Body of pancreas (tissue), 4 donors: ENCODE measurements around the gene P4HA3. TPM values are rescaled to one million over a fixed set of nuclear protein-coding genes. Genes with fewer than 3 reads are reported as not detected.
A peak's percentile ranks its signal among the peaks of the same experiment; 100 is the strongest.
"Not testable (repeated sequence)": the region's sequence is repeated elsewhere in the genome, so short reads cannot be mapped to it uniquely, and the experiment has no call there.

Experiments used
- ATAC-seq: fragments of 150-250 bp; one replicate; pipeline ENCODE4 v1.9.1; 2016
- DNase-seq, 4 donors: peaks; one replicate each; pipeline ENCODE4 v3.0.0-alpha.2; 2019
- H3K27ac ChIP-seq, 4 donors: fragments of 200-600 bp; sonication (generic); 1 replicate in 3 of 4; 2 replicates in 1 of 4; pipeline versions ENCODE4 v1.5.1 to v1.6.1; 2016 to 2019; ENCODE audit warnings: mild to moderate bottlenecking in 1 of 4, mixed read lengths in 1 of 4, moderate library complexity in 1 of 4
- H3K27me3 ChIP-seq, 2 donors: fragments of 200-600 bp; sonication (generic); one replicate each; pipeline ENCODE4 v1.6.0; 2016; ENCODE audit warnings: mild to moderate bottlenecking in 1 of 2
- H3K36me3 ChIP-seq, 2 donors: fragments of 200-600 bp; sonication (generic); replicated peaks in 1 of 2; 2 replicates each; pipeline ENCODE4 v1.5.1; 2016; ENCODE audit warnings: low read depth in 2 of 2; ENCODE audit not compliant: insufficient read depth in 1 of 2
- H3K4me1 ChIP-seq: fragments of 200-600 bp; sonication (generic); one replicate; pipeline ENCODE4 v1.6.0; 2016
- H3K4me3 ChIP-seq, 2 donors: fragments of 200-600 bp; sonication (generic); 1 replicate in 1 of 2; 2 replicates in 1 of 2; pipeline ENCODE4 v1.5.1; 2016 to 2019
- H3K9me3 ChIP-seq, 3 donors: fragments of 200-600 bp; sonication (generic); 1 replicate in 2 of 3; 2 replicates in 1 of 3; pipeline ENCODE4 v1.5.1; 2016
- CTCF ChIP-seq, 7 experiments: fragments of 450-650 bp in 4 of 7; fragments of 200-600 bp in 3 of 7; sonication (generic) in 3 of 7; IDR thresholded peaks; one replicate each; pipeline ENCODE4 v1.5.1; 2016 to 2019; ENCODE audit warnings: antibody characterized with exemption in 7 of 7
- POLR2A ChIP-seq, 3 donors: fragments of 450-650 bp; IDR thresholded peaks; one replicate each; pipeline ENCODE4 v1.6.1; 2016; ENCODE audit warnings: antibody characterized with exemption in 3 of 3, mild to moderate bottlenecking in 2 of 3
- WGBS, 2 donors: methylation state at CpG; one replicate each; pipeline ENCODE4 v1.1.5; 2017; 5-methylcytosine and 5-hydroxymethylcytosine counted together
- intact Hi-C: fragments of 100-400 bp; cut with DNase I; formaldehyde crosslinking; loops from one replicate; pipeline ENCODE4 v1.15.1; 2023
- total RNA-seq, 2 donors: library from RNA; depleted of rRNA; stranded (reverse); fragments of >200 nt; gene quantifications; one replicate each; pipeline ENCODE4 v1.1.0, GENCODE V29; 2016

The P4HA3 gene
- total RNA-seq, 2 donors from 2014 or later, result not detected

DNA sequence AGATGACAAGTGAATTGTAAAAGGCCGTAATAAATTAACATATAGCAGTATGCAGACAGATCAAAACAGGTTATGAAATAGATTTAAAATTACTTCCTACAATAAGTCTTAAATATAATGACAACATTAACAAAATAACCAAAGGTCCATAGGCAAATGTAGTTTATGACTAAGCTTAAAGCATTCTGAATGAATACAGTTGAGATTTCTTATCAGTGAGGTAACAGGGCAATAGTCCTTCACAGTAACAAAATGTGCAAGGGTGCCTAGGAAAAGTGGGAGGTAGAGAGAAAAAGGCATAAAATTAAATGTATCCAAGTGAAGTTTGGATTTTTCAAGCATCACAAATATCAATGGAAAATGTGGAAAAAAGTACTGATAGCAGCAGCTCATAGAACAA lies 20.9 kb upstream of the P4HA3 start:
- H3K4me1 ChIP-seq, result peaks cover 22% of the 10 kb centered on the region
- intact Hi-C loops, result no loop called here
- 93 to 98% methylated on average over 1 of the region's 1 CpG for WGBS, 2 donors

DNA sequence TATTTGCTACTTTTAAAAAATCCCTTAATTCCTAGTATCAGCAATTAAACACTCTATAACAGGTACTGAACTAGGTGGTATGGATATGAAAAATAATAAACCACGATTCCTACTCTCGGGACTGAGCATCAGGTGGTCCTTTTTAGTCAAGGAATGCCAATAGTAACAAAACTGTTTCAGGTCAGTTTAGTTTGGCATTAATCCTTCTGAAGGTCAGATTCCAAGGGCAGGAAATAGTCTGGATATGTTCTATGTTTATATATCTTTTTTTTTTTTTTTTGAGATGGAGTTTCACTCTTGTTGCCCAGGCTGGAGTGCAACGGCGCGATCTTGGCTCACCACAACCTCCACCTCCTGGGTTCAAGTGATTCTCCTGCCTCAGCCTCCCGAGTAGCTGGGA lies 19.6 kb upstream of the P4HA3 start:
- H3K4me1 ChIP-seq, result peaks cover 28% of the 10 kb centered on the region
- intact Hi-C loops, H3K9me3 ChIP-seq, ATAC-seq, H3K27me3 ChIP-seq, H3K4me3 ChIP-seq, DNase-seq, H3K36me3 ChIP-seq: not testable (repeated sequence)
- WGBS, 2 donors, result 36 to 52% methylated on average over 6 of the region's 6 CpGs
- H3K27ac ChIP-seq, result peak overlapping the region in 1 of 4 donors; percentile 6

More for the DNA sequence above, 20.9 kb upstream of the P4HA3 start:
- DNase-seq (no peak), ATAC-seq (no peak)
- Histone ChIP-seq H3K9me3 (no peaks in the 10 kb centered on the region), H3K36me3 (no peaks in the 10 kb centered on the region), H3K27ac (no peak overlapping the region), H3K27me3 (no peaks in the 10 kb centered on the region), H3K4me3 (no peak overlapping the region)
- TF ChIP-seq CTCF (IDR thresholded peaks at IDR 0.05), result no peak
- TF ChIP-seq POLR2A (IDR thresholded peaks at IDR 0.05), result no peak

- peak overlapping the region in 1 of 4 donors; percentile 6 for H3K27ac ChIP-seq
- no peaks in the 10 kb centered on the region for H3K36me3 ChIP-seq
Measured at GRCh38 chr11:74330075-74330858, 18.8 kb upstream of the P4HA3 start.

GRCh38 chr11:74327076-74327475 lies 15.6 kb upstream of the P4HA3 start:
- intact Hi-C loops, result no loop called here
- H3K27ac ChIP-seq, result peak overlapping the region in 1 of 4 donors; percentile 17
- no peak overlapping the region for H3K4me3 ChIP-seq
- no peaks in the 10 kb centered on the region for H3K27me3 ChIP-seq
- ATAC-seq (no peak), DNase-seq (no peak)
- WGBS, 2 donors, result 44 to 62% methylated on average over 1 of the region's 1 CpG
- peaks cover 41% of the 10 kb centered on the region for H3K4me1 ChIP-seq
- TF ChIP-seq POLR2A (IDR thresholded peaks at IDR 0.05) (no peak), CTCF (IDR thresholded peaks at IDR 0.05) (no peak)
- H3K36me3 ChIP-seq, result no peaks in the 10 kb centered on the region
- no peaks in the 10 kb centered on the region for H3K9me3 ChIP-seq

More at GRCh38 chr11:74330075-74330858, 18.8 kb upstream of the P4HA3 start:
- intact Hi-C loops, result no loop called here
- H3K4me3 ChIP-seq, result no peak overlapping the region
- H3K9me3 ChIP-seq, result no peaks in the 10 kb centered on the region
- H3K4me1 ChIP-seq, result peaks cover 35% of the 10 kb centered on the region
- ATAC-seq, result no peak
- TF ChIP-seq CTCF (IDR thresholded peaks at IDR 0.05), result no peak
- TF ChIP-seq POLR2A (IDR thresholded peaks at IDR 0.05), result no peak
- H3K27me3 ChIP-seq, result no peaks in the 10 kb centered on the region
- DNase-seq, result no peak

- no peaks in the 10 kb centered on the region for H3K9me3 ChIP-seq
- H3K4me3 ChIP-seq, result no peak overlapping the region
- intact Hi-C loops, result no loop called here
- peak overlapping the region in 2 of 4 donors; percentile 4 to 17 for H3K27ac ChIP-seq
- ATAC-seq, result no peak
- peaks cover 41% of the 10 kb centered on the region for H3K4me1 ChIP-seq
- H3K36me3 ChIP-seq, result no peaks in the 10 kb centered on the region
- TF ChIP-seq CTCF (IDR thresholded peaks at IDR 0.05), result no peak
- TF ChIP-seq POLR2A (IDR thresholded peaks at IDR 0.05), result no peak
- DNase-seq, result no peak
- 77 to 78% methylated on average over 5 of the region's 5 CpGs for WGBS, 2 donors
- H3K27me3 ChIP-seq, result no peaks in the 10 kb centered on the region
Measured at GRCh38 chr11:74326665-74327064, 15.2 kb upstream of the P4HA3 start.
